ENCODE measurements around the gene WDR4. TPM values are rescaled to one million over a fixed set of nuclear protein-coding genes. Genes with fewer than 3 reads are reported as not detected.
"Not testable (repeated sequence)": the region's sequence is repeated elsewhere in the genome, so short reads cannot be mapped to it uniquely, and the experiment has no call there.

Gene WDR4
- total and polyA plus RNA-seq, 2 of the 4 experiments (the other 2 are of a cell fraction) = 11.3 to 20.8 TPM

DNA sequence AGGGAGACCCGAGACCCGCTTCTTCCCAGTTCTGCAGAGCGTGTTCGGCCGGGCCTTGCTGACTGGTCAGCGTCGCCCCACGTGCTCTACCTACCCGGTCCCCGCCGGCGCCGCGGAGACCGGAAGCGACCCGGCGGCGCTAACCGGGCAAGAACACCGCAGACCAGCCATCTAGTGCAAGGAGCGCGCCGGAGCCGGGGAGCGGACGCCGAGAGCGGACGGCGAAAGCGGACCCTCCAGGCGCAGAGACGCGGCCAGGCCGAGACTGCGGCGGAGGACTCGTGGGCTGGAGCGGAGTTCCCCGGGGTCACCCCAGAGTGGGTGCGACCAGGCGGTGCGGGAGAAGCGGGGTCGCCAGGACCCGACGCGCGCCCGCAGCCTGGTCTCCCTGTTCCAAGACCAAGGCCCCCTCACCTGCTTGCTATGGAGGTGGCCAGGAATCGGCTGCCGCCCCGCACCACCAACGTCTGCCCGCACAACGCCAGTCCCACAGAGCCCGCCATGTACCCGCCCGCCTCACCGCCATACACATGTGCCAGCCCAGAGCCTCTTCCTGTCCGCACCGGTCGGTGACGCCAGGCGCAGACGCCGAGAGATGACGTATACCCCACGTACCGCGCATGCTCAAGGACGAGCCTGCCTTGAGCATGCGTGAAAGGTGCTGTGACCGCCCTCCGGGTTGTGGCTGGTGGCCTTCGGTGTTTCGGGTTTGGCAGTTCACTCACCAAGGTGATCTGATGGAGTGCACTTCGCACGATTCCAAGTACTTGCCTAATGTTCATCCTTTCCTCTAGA is at the start of gene WDR4 (continued):
- TF ChIP-seq MAZ (IDR thresholded peaks at IDR 0.05; ENCODE audit: borderline replicate concordance, low read depth, low read length) (peak; percentile 60; the same call in 1 of the 2 replicates), NFE2L2 (IDR thresholded peaks at IDR 0.05; ENCODE audit: low read depth, low read length) (no peak), BHLHE40 (IDR thresholded peaks at IDR 0.05; ENCODE audit: low read depth, low read length) (no peak), MAFK (IDR thresholded peaks at IDR 0.05; ENCODE audit: low read depth, low read length) (no peak)

DNA sequence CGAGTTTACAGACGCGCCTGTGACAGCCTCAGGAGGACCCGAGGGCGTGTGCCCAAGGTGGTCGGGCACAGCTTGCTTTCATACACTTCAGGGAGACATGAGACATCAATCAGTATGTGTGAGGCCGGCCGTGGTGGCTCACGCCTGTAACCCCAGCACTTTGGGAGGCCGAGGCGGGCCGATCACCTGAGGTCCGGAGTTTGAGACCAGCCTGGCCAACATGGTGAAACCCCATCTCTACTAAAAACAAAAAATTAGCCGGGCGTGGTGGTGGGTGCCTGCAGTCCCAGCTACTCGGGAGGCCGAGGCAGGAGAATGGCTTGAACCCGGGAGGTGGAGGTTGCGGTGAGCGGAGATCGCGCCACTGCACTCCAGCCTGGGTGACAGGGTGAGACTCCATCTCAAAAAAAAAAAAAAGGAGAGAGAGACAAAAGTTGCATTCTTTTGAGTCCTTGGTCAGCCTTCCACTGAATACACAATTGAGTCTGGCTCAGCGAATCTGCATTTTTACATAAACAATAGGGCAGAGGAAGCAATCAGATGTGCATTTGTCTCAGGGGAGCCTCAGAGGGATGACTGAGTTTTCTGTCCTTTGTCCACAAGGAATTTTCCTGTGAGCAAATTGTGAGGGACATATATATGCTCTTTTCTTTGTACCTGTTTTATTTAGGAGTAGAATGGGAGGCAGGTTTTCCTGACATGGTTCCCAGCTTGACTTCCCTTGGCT is 48.3 kb upstream of the WDR4 start:
- H3K4me3 ChIP-seq (ENCODE audit: insufficient read depth, low read depth, low read length); H3K4me1 ChIP-seq (ENCODE audit: control insufficient read depth, insufficient read depth, low read length); H2BK15ac ChIP-seq (ENCODE audit: low read depth, low read length); H2BK20ac ChIP-seq (ENCODE audit: low read depth, low read length); BruUV-seq (replicated peaks); H3K4ac ChIP-seq (ENCODE audit: low read depth, low read length); H3K9ac ChIP-seq (ENCODE audit: low read depth, low read length); dilution Hi-C loops (cut with HindIII; ENCODE audit: low sequenced_read_pairs, unreplicated experiment); H3K56ac ChIP-seq (ENCODE audit: extremely low read depth, insufficient read depth, low read length); ATAC-seq (ENCODE audit: low read depth); H3K27ac ChIP-seq (ENCODE audit: insufficient read depth, low read length); H3K9me1 ChIP-seq (ENCODE audit: insufficient read depth, low read length); H4K8ac ChIP-seq (ENCODE audit: low read depth in 2 of 2, low read length in 2 of 2); in situ Hi-C loops (cut with MboI; ENCODE audit: low sequenced_read_pairs); DNase-seq; H2AFZ ChIP-seq (replicated peaks; ENCODE audit: low read length, poor library complexity); H3K36me3 ChIP-seq (ENCODE audit: control insufficient read depth, insufficient read depth, low read length); intact Hi-C loops (cut with micrococcal nuclease); H2BK5ac ChIP-seq (ENCODE audit: low read depth, low read length, poor library complexity, severe bottlenecking); H3K9me3 ChIP-seq (ENCODE audit: control insufficient read depth, insufficient read depth, low read length); H3K79me1 ChIP-seq (ENCODE audit: low read depth in 1 of 2, low read length in 2 of 2); H4K20me1 ChIP-seq (ENCODE audit: insufficient read depth, low read length); H3K14ac ChIP-seq (replicated peaks; ENCODE audit: low read depth, low read length); H3K18ac ChIP-seq (ENCODE audit: low read depth, low read length); H2BK120ac ChIP-seq (ENCODE audit: low read depth, low read length); H3K23ac ChIP-seq (ENCODE audit: low read depth, low read length); H3K27me3 ChIP-seq (ENCODE audit: control insufficient read depth, insufficient read depth, low read length): not testable (repeated sequence)
- 90% methylated on average over 12 of the region's 23 CpGs; no CpG with 5 or more reads in 1 of the 2 experiments for WGBS, 2 experiments (ENCODE audit: extremely low coverage in 2 of 2, insufficient read length in 1 of 2)
- H2AK5ac ChIP-seq (ENCODE audit: low read depth, low read length) = peak overlapping the region; percentile 16
- POLR2A ChIA-PET (ENCODE audit: unreplicated experiment) = interaction anchor here (0.6 kb wide), 1 partner anchor 332 kb away, joined by 6 read pairs; no protein-coding TSS in a partner anchor
- peak overlapping the region; percentile 41 for H4K91ac ChIP-seq (ENCODE audit: insufficient read depth, low read depth, low read length)
- H4K5ac ChIP-seq (ENCODE audit: low read depth, low read length) = peak overlapping the region; percentile 25; the same call in 1 of the 2 replicates
- peak overlapping the region; percentile 22; the same call in 1 of the 2 replicates for H3K4me2 ChIP-seq (ENCODE audit: low read depth, low read length)
- CTCF ChIA-PET = interaction anchor here (0.6 kb wide), 1 partner anchor 13 kb away, joined by 3 read pairs; no protein-coding TSS in a partner anchor
- H2AK9ac ChIP-seq (replicated peaks; ENCODE audit: low read depth, low read length, poor library complexity) = peak overlapping the region; percentile 84
